Mammary epithelial cell (primary cell): ENCODE results near the gene HAGHL.
A peak's percentile ranks its signal among the peaks of the same experiment; 100 is the strongest.

Source experiments
- CTCF ChIP-seq, 2 donors: IDR thresholded peaks in 1 of 2; conservative IDR thresholded peaks in 1 of 2; 2 replicates each; pipeline ENCODE4 v1.5.1; 2011 to 2012; ENCODE audit warnings: inconsistent platforms in 2 of 2, low read length in 2 of 2, mild to moderate bottlenecking in 2 of 2, control low read depth in 1 of 2, low read depth in 1 of 2; ENCODE audit not compliant: insufficient read depth in 1 of 2; ENCODE audit errors: extremely low read depth in 1 of 2
- EZH2 ChIP-seq: IDR thresholded peaks from 2 replicates; pipeline ENCODE4 v1.6.1; 2012; ENCODE audit warnings: low read length, inconsistent platforms, borderline replicate concordance

DNA sequence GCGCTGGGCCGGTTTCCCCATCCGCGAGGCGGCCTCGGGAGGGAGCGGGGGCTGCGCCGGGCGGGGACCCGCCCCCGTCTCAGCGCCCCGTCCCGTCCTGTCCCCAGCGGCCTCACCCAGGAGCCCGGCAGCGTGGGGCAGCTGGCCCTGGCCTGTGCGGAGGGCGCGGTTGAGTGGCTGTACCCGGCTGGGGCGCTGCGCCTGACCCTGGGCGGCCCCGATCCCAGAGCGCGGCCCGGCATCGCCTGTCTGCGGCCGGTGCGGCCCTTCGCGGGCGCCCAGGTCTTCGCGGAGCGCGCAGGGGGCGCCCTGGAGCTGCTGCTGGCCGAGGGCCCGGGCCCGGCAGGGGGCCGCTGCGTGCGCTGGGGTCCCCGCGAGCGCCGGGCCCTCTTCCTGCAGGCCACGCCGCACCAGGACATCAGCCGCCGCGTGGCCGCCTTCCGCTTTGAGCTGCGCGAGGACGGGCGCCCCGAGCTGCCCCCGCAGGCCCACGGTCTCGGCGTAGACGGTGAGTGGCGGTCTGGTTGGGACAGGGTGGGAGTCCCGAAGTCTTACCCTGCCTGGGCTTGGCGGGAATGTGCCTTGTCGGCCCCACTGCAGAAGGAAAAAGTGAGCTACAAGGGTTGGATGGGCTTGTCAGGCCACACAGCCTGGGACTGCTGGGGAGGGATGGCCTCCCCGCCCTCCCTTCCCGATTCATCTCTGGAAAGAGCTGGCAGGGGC is 11.3 kb upstream of the HAGHL start:
- TF ChIP-seq CTCF (conservative IDR thresholded peaks at IDR 0.05 in 1 of 2, IDR thresholded peaks at IDR 0.05 in 1 of 2; ENCODE audit: extremely low read depth in 1 of 2, insufficient read depth in 1 of 2, low read depth in 1 of 2, low read length in 2 of 2) (peak in 1 of 2 donors; percentile 14), EZH2 (no peak)
